NCI-H2107 treated with DMSO at 0.1 percent for 48 hours (cell line): Measurements from ENCODE around the gene ZNF460.

Experiments used
- DNase-seq: peaks from one replicate; lab custom pipeline; 2025; ENCODE audit not compliant: unreplicated experiment; lab: John Stamatoyannopoulos, UW

ZNF460 gene

DNA sequence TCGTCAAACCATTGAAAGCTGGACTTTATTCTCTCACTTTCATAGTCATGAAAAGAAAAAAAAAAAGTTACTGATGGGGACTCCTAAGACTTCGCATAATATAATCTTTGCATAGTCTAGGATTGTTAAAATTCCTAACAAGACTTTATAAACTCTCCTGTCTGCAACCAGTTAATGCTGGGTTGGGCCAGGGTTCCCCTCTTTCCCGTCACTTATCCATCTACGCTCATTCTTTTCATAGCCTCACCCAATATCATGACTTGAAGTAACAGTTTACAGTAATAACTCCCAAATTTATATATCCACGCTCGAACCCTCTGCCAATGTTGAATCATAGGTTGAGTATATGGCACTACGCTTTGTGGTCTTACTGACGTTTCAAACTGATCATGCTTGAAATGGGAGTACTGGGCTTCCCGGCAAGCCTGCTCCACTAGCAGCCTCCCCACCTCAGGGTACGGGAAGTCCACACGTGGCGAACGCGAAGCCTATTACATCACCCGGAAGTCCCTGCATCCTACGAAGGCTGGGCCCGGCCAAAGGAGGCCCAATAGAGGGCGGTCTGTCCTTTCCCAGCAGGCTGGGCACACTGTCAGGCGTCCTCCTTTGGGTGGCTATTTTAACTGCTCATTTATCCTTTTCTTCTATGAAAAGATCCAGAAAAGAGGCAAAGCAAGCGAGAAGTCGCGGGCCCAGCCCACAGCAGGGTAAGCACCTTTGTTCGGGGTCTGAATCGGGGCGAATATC lies 694 bp upstream of the ZNF460 start:
- peak; percentile 85 for DNase-seq

DNA sequence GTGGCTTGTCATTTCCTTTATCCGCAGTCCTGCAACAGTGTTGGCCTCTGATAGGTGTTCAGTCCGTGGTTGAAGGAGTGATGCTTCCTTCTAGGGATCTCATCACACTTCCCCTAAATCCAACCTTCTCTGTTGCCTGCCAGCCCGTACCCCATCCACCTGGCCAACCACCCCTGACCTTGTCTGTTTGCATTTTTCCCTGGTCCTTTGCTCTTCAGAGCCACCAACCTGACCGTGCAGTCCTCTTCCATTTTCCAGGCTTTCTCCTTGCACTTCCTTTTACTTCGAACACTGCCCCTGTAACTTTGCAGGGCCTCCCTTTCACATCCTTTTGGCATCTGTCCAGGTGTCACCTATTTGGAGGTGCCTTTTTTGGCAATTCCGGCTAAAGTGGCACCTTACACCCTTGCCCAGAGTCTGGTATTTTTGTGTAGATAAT lies 696 bp downstream of the ZNF460 start:
- no peak for DNase-seq

GRCh38 chr19:57282011-57282643 lies 1.8 kb downstream of the ZNF460 start:
- no peak for DNase-seq

- DNase-seq = no peak
Observed at GRCh38 chr19:57288373-57288772, 8.1 kb downstream of the ZNF460 start.

DNA sequence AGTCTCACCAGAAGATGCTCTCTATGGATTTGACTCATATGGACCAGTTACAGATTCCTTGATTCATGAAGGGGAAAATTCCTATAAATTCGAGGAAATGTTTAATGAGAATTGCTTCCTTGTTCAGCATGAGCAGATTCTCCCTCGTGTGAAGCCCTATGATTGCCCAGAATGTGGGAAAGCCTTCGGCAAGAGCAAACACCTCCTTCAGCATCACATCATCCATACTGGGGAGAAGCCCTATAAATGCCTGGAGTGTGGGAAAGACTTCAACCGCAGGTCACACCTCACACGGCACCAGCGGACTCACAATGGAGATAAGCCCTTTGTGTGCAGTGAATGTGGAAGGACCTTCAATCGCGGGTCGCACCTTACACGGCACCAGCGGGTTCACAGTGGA lies 10.7 kb downstream of the ZNF460 start:
- no peak for DNase-seq

DNA sequence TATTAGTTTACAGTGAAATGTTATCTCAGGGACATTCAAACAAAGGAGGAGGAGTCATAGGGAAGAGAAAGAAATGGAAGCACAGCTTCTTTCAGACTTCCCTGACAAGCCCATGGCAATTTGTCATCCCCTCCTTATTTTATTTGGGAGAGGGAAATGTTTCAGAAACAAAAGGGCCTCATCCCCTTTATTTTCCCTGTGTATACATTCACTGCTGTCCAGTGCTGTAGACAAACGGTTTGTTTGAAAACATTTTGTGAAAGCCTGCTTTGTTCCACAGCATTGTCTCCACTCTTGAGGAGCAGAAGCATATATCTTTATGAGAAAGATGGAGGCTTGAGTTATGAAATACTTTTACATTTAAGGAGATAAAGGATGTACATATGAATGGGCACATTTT lies 12.3 kb downstream of the ZNF460 start:
- DNase-seq = no peak

GRCh38 chr19:57293719-57294118 lies 13.4 kb downstream of the ZNF460 start:
- DNase-seq = no peak

GRCh38 chr19:57302020-57302465 lies 21.8 kb downstream of the ZNF460 start:
- DNase-seq = peak; percentile 74

DNA sequence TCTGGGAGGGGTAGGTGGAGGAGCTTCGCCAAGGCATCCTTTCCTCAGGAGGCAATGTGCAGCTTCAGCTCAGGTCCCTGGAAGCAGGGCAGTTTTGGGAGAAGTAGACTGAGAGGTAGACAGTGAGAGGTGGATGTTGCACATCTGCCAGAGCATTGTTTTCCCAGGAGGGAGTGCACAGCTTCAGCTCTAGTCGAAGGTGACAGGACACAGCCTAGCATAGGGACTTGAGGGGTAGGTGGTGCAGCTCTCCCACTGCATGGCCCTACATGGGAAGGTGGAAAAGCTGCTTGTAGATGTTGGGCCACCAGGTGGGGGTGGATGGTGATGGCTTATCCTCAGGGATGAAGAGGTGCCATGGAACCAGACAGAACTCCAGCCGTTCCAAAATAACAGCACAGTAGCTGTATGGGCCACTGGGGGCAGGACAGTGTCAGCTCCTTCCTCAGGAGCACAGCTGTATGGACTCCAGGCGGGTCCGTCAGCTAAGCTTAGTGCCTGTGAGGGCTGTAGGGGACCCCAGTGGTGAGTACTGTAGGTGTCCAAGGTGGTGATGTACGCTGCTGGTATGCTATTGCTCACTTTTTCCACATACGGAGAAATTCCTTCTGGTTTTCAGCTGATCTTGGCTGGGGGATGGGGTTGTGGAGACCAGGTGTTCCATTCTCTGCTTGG lies 22.6 kb downstream of the ZNF460 start:
- DNase-seq = no peak

- no peak for DNase-seq
Observed at GRCh38 chr19:57305056-57305455, 24.8 kb downstream of the ZNF460 start.

DNA sequence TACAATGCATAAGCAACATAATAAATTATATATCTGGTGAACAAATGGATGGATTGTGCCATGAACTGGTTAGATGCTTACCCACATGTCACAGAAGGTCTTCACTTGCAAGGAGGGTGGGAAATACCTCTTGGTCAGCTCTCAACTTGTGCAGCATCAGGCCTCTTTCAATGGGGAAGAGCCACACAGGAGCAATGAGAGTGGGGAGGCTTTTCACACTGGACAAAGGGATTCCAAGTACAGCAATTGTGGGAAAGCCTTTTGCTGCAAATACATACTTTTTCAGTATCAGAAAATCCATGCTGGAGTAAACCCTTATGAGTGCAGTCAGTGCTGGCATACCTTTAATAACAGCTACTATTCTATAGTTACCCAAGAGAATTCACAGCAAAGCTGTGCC lies 28.2 kb downstream of the ZNF460 start:
- no peak for DNase-seq

- DNase-seq = no peak
Observed at GRCh38 chr19:57310792-57311191, 30.5 kb downstream of the ZNF460 start.

DNA sequence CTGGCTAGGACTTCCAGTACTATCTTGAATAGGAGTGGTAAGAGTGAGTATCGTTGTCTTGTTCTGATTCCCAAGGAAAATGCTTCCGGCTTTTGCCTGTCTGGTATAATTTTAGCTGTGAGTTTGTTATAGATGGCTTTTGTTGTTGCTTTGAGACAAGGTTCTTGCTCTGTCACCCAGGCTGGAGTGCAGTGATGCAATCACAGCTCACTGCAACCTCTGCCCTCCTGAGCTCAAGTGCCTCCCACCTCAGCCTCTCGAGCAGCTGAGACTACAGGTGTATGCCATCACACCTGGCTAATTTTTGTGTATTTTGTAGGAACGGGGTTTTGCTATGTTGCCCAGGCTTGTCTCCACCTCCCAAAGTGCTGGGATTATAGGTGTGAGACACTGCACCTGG lies 33.9 kb downstream of the ZNF460 start:
- no peak for DNase-seq

- DNase-seq = no peak
Observed at GRCh38 chr19:57317503-57317902, 37.2 kb downstream of the ZNF460 start.

- DNase-seq = no peak
Observed at GRCh38 chr19:57319869-57320179, 39.5 kb downstream of the ZNF460 start.

GRCh38 chr19:57320180-57321084 lies 40.1 kb downstream of the ZNF460 start, which contains the start of gene ZNF543:
Gene ZNF543 (plus strand): TSS chr19:57320472. CDS start chr19:57320854, 382 bp downstream.
- DNase-seq = peak; percentile 84

GRCh38 chr19:57321116-57321515 lies 40.8 kb downstream of the ZNF460 start:
- DNase-seq = no peak

- DNase-seq = no peak
Observed at GRCh38 chr19:57321751-57322150, 41.5 kb downstream of the ZNF460 start.

DNA sequence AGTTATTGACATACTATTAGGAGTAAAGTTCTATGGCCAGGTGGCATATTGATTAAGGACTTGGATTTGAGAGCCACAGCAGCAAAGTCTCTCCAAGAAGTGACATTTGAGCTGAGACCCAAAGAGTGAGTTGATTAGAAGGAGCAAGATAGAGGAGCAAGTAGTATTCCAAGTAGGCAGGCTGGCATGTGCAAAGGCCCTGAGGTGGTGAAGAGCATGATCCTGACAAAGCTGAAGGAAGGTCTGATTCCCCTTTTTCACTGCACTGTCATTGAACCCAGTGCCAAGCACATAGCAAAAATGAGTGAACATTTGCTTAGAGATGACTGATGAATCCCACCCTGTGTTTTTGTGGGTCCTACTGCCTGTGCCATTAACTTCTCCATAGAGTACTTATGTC lies 44.7 kb downstream of the ZNF460 start:
- no peak for DNase-seq

DNA sequence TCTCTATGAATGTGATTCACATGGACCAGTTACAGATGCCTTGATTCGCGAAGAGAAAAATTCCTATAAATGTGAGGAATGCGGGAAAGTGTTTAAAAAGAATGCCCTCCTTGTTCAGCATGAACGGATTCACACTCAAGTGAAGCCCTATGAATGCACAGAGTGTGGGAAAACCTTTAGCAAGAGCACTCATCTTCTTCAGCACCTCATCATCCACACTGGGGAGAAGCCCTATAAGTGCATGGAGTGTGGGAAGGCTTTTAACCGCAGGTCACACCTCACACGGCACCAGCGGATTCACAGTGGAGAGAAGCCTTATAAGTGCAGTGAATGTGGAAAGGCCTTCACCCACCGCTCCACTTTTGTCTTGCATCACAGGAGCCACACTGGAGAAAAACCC lies 47.7 kb downstream of the ZNF460 start:
- no peak for DNase-seq

- no peak for DNase-seq
Observed at GRCh38 chr19:57334191-57334590, 53.9 kb downstream of the ZNF460 start.
